GM12878 (cell line): ENCODE data around the gene FHOD3.

Experiments used
- SIN3A ChIP-seq: IDR thresholded peaks from 2 replicates; pipeline ENCODE4 v1.6.1; 2012; ENCODE audit warnings: low read depth, low read length, improper control_type of control experiment
- ZNF384 ChIP-seq: IDR thresholded peaks from 2 replicates; pipeline ENCODE4 v1.6.1; 2012; ENCODE audit warnings: low read depth, mild to moderate bottlenecking, low read length, improper control_type of control experiment, borderline replicate concordance
- TF ChIP-seq, protein P1 (sequence below): IDR thresholded peaks from 2 replicates; pipeline ENCODE4 v1.6.1; 2011; ENCODE audit warnings: low read depth, mild to moderate bottlenecking, low read length, moderate library complexity, borderline replicate concordance; ENCODE audit errors: extremely low read depth

GRCh38 chr18:36745219-36745975 lies 447.9 kb downstream of the FHOD3 start:
- TF ChIP-seq ZNF384 (no peak), SIN3A (no peak)
- TF ChIP-seq, protein P1, sequence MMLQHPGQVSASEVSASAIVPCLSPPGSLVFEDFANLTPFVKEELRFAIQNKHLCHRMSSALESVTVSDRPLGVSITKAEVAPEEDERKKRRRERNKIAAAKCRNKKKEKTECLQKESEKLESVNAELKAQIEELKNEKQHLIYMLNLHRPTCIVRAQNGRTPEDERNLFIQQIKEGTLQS: no peak
